Stomach (tissue), 4 donors: Measurements from ENCODE around the gene PIP5K1B.

Source experiments
- POLR2A ChIP-seq, 4 donors: fragments of 450-650 bp; IDR thresholded peaks; one replicate each; pipeline ENCODE4 v1.6.1; 2016; ENCODE audit warnings: antibody characterized with exemption in 4 of 4, control low read depth in 2 of 4, mild to moderate bottlenecking in 1 of 4, moderate library complexity in 1 of 4
- POLR2AphosphoS5 ChIP-seq, 3 donors: sonication (generic); formaldehyde crosslinking; IDR thresholded peaks; one replicate each; pipeline ENCODE4 v1.6.1; 2016; ENCODE audit warnings: antibody characterized with exemption in 3 of 3
- TF ChIP-seq, protein P1 (sequence below), 7 experiments: fragments of 450-650 bp in 4 of 7; fragments of 200-600 bp in 3 of 7; sonication (generic) in 3 of 7; IDR thresholded peaks; one replicate each; pipeline ENCODE4 v1.5.1; 2016 to 2019; ENCODE audit warnings: antibody characterized with exemption in 7 of 7, control low read depth in 2 of 7, mild to moderate bottlenecking in 1 of 7

DNA sequence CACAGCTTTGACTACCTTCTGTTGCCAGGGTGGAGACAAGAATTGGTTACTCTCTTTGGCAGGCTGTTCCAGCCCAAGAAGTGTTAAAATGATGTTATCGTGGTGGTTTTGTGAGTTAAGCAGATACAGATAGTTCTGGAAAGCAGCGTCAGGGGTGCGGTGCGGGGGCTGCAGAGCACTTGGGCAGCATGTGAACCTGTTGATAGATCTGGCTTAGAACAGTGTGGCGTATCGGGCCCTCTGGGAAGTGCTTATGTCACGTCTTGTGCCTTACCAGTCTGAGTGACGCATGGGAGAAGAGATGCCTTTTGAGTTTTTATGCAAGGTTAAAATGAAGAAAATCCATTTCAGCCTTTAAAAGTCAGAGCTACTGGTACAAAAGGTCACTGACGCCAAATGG is 156.4 kb downstream of the PIP5K1B start:
- TF ChIP-seq, protein P1, sequence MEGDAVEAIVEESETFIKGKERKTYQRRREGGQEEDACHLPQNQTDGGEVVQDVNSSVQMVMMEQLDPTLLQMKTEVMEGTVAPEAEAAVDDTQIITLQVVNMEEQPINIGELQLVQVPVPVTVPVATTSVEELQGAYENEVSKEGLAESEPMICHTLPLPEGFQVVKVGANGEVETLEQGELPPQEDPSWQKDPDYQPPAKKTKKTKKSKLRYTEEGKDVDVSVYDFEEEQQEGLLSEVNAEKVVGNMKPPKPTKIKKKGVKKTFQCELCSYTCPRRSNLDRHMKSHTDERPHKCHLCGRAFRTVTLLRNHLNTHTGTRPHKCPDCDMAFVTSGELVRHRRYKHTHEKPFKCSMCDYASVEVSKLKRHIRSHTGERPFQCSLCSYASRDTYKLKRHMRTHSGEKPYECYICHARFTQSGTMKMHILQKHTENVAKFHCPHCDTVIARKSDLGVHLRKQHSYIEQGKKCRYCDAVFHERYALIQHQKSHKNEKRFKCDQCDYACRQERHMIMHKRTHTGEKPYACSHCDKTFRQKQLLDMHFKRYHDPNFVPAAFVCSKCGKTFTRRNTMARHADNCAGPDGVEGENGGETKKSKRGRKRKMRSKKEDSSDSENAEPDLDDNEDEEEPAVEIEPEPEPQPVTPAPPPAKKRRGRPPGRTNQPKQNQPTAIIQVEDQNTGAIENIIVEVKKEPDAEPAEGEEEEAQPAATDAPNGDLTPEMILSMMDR (IDR thresholded peaks at IDR 0.05): no peak
- no peak for TF ChIP-seq POLR2A (IDR thresholded peaks at IDR 0.05)
- no peak for TF ChIP-seq POLR2AphosphoS5 (IDR thresholded peaks at IDR 0.05)
